K562 (cell line): ENCODE results near the gene RNF39. TPM values are rescaled to one million over a fixed set of nuclear protein-coding genes. Genes with fewer than 3 reads are reported as not detected.

Experiments used
- E2F3 ChIP-seq: fragments of 250-450 bp; sonication (Bioruptor Pico); IDR thresholded peaks from 2 replicates; pipeline ENCODE4 v1.4.0; 2020; ENCODE audit warnings: mild to moderate bottlenecking
- EGR1 ChIP-seq: fragments of 450-650 bp; conservative IDR thresholded peaks from 2 replicates; pipeline ENCODE4 v1.6.1; 2017; ENCODE audit warnings: mild to moderate bottlenecking
- GTF2E2 ChIP-seq: fragments of 200-800 bp; sonication (Bioruptor generic); IDR thresholded peaks from 2 replicates; pipeline ENCODE4 v1.6.1; 2016; ENCODE audit warnings: missing genetic modification characterization, missing compliant biosample characterization
- HMG20A ChIP-seq: fragments of 450-650 bp; formaldehyde crosslinking; conservative IDR thresholded peaks from 2 replicates; pipeline ENCODE4 v1.4.0; 2020; ENCODE audit warnings: mild to moderate bottlenecking, mixed read lengths
- NONO ChIP-seq, 2 experiments: fragments of 200-400 bp in 1 of 2; fragments of 450-650 bp in 1 of 2; formaldehyde crosslinking in 1 of 2; IDR thresholded peaks; 2 replicates each; pipeline ENCODE4 v1.6.1; 2017; ENCODE audit warnings: low read depth in 2 of 2, mild to moderate bottlenecking in 2 of 2, moderate library complexity in 2 of 2, low read length in 1 of 2
- PML ChIP-seq: IDR thresholded peaks from 2 replicates; pipeline ENCODE4 v1.6.1; 2012; ENCODE audit warnings: low read length, inconsistent platforms
- POLR2AphosphoS5 ChIP-seq: IDR thresholded peaks from 2 replicates; pipeline ENCODE4 v1.6.1; 2011; ENCODE audit warnings: mild to moderate bottlenecking, low read depth, low read length, moderate library complexity; ENCODE audit not compliant: control insufficient read depth, insufficient read depth
- PTRF ChIP-seq: fragments of 450-650 bp; IDR thresholded peaks from 2 replicates; pipeline ENCODE4 v1.6.1; 2016; ENCODE audit warnings: mild to moderate bottlenecking, missing genetic modification characterization, missing compliant biosample characterization
- RBM34 ChIP-seq: fragments of 200-400 bp; formaldehyde crosslinking; IDR thresholded peaks from 2 replicates; pipeline ENCODE4 v1.6.1; 2018; ENCODE audit warnings: low read length, borderline replicate concordance; ENCODE audit not compliant: insufficient read depth
- SMAD4 ChIP-seq: fragments of 250-450 bp; sonication (Bioruptor Pico); conservative IDR thresholded peaks from 2 replicates; pipeline ENCODE4 v1.8.0; 2021; ENCODE audit warnings: inconsistent platforms, mild to moderate bottlenecking, moderate library complexity
- SMC3 ChIP-seq: conservative IDR thresholded peaks from 2 replicates; pipeline ENCODE4 v1.6.1; 2011; ENCODE audit warnings: low read depth, low read length, improper control_type of control experiment; ENCODE audit not compliant: insufficient read depth
- ZNF785 ChIP-seq: fragments of 250-450 bp; sonication (Bioruptor Pico); IDR thresholded peaks from 2 replicates; pipeline ENCODE4 v1.4.0; 2020; ENCODE audit warnings: mild to moderate bottlenecking
- polyA plus RNA-seq, 8 experiments: library from polyadenylated mRNA; depleted of rRNA in 4 of 8; stranded (reverse) in 5 of 8; unstranded in 3 of 8; fragments of >200 nt; fragmentation: Nextera tagmentation in 2 of 8; fragmentation: Illumina TruSeq in 1 of 8; extraction: Ambion mirVana in 2 of 8; extraction: Trizol in 1 of 8; gene quantifications; 2 replicates each; pipeline versions ENCODE4 v1.2.1 to v1.2.3, GENCODE V29; 2011 to 2014; ENCODE audit warnings: inconsistent platforms in 1 of 8, missing spikeins in 1 of 8
- total RNA-seq, 7 experiments: library from RNA; depleted of rRNA in 6 of 7; stranded (reverse); fragments of >200 nt in 6 of 7; fragmentation: Illumina TruSeq in 2 of 7; extraction: Trizol in 2 of 7; gene quantifications; 2 replicates each; pipeline versions ENCODE4 v1.2.1 to v1.2.3, GENCODE V29; 2011 to 2021; ENCODE audit warnings: low replicate concordance in 1 of 7
- TF ChIP-seq, protein P1 (sequence below): IDR thresholded peaks from 3 replicates; pipeline ENCODE4 v1.6.1; 2011; ENCODE audit warnings: borderline replicate concordance, mild to moderate bottlenecking, moderate library complexity; ENCODE audit not compliant: insufficient read length; ENCODE audit errors: extremely low read depth
- TF ChIP-seq, protein P2 (sequence below), 2 experiments: fragments of 250-450 bp in 1 of 2; fragments of 450-650 bp in 1 of 2; sonication (Bioruptor Pico) in 1 of 2; IDR thresholded peaks; 2 replicates each; pipeline versions ENCODE4 v1.6.1 to v1.8.0; 2016 to 2021; ENCODE audit warnings: mild to moderate bottlenecking in 2 of 2, moderate library complexity in 2 of 2, missing compliant biosample characterization in 1 of 2, missing genetic modification characterization in 1 of 2

RNF39 gene
- total and polyA plus RNA-seq, 9 of the 15 experiments (the other 6 are each of a cell fraction or from before 2014, with no cell fraction given), result not detected

DNA sequence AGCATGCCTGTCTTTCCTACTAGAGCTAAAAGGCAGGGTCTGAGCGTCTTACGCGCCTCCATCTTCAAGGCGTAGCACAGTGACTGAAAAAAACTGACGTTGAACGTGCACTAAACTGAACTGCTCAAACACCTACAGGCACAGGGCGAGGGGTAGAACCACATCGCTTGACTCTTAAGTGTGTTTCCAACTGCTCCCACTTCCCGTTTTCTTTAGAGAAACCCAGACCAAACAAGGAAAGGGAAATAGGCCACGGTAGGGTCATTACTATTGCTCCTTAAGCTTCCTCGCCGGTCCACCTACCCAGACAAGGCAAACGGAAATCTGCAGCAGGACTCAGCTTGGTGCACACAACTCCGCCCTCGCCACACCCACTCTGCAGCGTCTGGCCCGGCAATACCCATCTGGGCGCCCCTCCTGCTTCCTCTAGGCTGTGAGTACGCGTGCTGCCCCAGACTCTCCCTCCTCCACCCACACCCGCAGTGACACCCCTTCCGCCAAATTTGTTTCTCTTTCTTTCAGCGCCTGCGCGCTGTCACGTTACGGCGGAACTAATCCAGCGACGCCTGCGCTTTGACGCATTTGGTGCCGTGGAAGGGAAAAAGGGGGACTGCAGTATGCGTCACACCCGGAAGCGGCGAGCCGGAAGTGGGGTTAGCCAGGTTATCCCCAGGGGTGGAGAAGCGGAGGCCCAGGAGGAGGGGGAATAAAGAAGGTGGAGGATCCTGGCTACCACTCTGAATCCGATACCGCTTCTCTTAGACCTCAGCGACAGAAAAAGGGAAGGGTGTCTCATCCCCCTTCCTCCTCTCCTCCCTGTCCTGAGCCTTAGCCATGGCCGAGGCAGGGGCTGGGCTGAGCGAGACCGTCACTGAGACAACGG, 8.8 kb downstream of the RNF39 start, which contains the start of gene PPP1R11 (continued):
- TF ChIP-seq RBM34 (no peak), SMAD4 (CRISPR knock-in tag) (peak; percentile 94), EGR1 (peak; percentile 97), NONO (IDR thresholded peaks at IDR 0.05; ENCODE audit: low read depth in 2 of 2, low read length in 1 of 2) (no peak; a peak in 1 of 4 replicates), PML (peak; percentile 84), ZNF785 (no peak), POLR2AphosphoS5 (peak; percentile 77), SMC3 (no peak), GTF2E2 (tag) (peak; percentile 71; the same call in 1 of the 2 replicates), E2F3 (CRISPR knock-in tag) (peak; percentile 48; the same call in 1 of the 2 replicates), HMG20A (CRISPR knock-in tag) (no peak), PTRF (tag) (no peak)
- TF ChIP-seq, protein P1, sequence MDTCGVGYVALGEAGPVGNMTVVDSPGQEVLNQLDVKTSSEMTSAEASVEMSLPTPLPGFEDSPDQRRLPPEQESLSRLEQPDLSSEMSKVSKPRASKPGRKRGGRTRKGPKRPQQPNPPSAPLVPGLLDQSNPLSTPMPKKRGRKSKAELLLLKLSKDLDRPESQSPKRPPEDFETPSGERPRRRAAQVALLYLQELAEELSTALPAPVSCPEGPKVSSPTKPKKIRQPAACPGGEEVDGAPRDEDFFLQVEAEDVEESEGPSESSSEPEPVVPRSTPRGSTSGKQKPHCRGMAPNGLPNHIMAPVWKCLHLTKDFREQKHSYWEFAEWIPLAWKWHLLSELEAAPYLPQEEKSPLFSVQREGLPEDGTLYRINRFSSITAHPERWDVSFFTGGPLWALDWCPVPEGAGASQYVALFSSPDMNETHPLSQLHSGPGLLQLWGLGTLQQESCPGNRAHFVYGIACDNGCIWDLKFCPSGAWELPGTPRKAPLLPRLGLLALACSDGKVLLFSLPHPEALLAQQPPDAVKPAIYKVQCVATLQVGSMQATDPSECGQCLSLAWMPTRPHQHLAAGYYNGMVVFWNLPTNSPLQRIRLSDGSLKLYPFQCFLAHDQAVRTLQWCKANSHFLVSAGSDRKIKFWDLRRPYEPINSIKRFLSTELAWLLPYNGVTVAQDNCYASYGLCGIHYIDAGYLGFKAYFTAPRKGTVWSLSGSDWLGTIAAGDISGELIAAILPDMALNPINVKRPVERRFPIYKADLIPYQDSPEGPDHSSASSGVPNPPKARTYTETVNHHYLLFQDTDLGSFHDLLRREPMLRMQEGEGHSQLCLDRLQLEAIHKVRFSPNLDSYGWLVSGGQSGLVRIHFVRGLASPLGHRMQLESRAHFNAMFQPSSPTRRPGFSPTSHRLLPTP, result no peak
- TF ChIP-seq, protein P2, sequence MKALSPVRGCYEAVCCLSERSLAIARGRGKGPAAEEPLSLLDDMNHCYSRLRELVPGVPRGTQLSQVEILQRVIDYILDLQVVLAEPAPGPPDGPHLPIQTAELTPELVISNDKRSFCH (CRISPR knock-in tag; IDR thresholded peaks at IDR 0.05), result no peak
- TF ChIP-seq, protein P2 (tag; IDR thresholded peaks at IDR 0.05), result no peak; the same call in 1 of the 2 replicates
